Neural progenitor cell (in vitro differentiated cells): ENCODE measurements around the gene ERBB4.

ENCODE experiments used
- CTCF ChIP-seq: fragments of 200-600 bp; sonication (generic); IDR thresholded peaks from 2 replicates; pipeline ENCODE4 v1.5.1; 2017; ENCODE audit warnings: antibody characterized with exemption, mild to moderate bottlenecking
- EZH2 ChIP-seq: fragments of 200-600 bp; sonication (generic); IDR thresholded peaks from 2 replicates; pipeline ENCODE4 v1.6.1; 2017; ENCODE audit warnings: antibody characterized with exemption, mild to moderate bottlenecking, moderate library complexity
- EZH2phosphoT487 ChIP-seq: fragments of 200-600 bp; sonication (generic); IDR thresholded peaks from 2 replicates; pipeline ENCODE4 v1.6.1; 2017; ENCODE audit warnings: antibody characterized with exemption

- no peak for TF ChIP-seq CTCF
- TF ChIP-seq EZH2phosphoT487 = no peak
- no peak for TF ChIP-seq EZH2
These were observed 884.3 kb downstream of the ERBB4 start for GRCh38 chr2:211654211-211654780.
